GM21381 (cell line): ENCODE data around the gene CLCNKB.
"Not testable (repeated sequence)": the region's sequence is repeated elsewhere in the genome, so short reads cannot be mapped to it uniquely, and the experiment has no call there.

Source experiments
- ATAC-seq: cut with Tn5 transposase; IDR thresholded peaks from one replicate; pipeline ENCODE4 v1.9.1; 2021; ENCODE audit warnings: mild to moderate bottlenecking, moderate library complexity; ENCODE audit not compliant: unreplicated experiment

Gene CLCNKB

DNA sequence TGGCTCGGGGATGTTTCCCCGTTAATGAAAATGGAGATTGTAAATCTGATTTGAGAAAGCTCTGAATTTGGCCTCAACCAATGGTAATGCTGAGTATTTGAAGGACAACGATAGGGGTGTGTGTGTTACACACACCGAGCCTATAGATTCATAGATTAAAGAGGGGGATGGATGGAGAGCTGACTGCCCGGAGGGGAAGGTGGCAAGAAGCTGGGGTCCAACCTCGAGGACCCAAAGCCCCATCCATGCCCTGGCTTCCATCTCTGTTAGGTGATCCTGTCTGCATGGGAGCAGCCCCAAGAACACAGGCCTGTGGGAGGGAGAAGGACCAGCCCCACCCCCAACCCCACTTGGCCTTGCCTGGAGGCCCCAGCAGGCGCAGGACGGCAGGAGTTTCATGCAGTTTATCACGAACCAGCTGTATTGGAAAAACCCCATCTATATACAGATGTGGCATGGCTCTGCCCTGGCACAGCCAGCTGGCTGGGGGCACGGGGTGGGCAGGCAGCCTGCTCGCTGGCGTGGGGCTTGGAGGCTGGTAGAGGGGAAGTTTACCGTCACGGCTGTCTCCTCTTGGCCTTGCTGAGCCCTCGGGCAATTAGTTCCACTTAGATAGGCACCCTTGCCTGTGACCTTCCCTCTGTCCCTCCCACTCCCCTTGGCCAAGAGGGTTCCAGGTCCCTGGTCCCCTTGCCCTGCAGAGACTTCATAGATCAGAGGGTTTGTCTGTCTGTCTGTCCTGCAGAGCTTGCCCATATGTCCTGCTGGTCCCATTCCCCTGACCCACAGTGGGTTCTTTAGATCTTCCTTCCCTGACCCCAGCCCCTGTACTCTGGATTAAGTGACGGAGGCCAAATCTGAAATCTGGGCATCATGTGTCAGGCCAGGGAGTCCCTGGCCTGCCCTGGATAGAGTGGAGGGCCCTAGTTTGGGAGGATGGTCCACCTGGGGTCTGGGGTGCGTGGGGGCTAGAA is 28.8 kb upstream of the CLCNKB start:
- ATAC-seq: no peak

DNA sequence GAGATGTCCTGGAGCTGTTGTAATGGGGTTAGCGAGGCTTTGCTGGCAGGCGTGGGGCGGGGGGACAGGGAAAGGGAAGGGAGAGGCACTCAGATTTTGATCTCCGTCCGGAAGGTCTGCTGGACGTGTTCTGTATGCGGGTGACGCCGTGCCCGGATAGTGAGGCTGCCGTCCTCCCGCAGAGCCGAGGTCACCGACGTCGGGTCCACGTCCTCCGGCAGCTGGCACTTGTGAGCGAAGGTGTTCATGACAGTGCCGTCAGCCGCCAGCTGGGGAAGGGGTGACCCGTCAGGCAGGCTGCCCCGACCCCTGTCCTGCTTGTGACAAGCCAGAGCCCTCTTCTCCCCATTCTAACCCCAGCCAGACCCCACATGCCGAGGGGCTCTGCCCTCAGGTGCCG is 28.1 kb upstream of the CLCNKB start:
- no peak for ATAC-seq

DNA sequence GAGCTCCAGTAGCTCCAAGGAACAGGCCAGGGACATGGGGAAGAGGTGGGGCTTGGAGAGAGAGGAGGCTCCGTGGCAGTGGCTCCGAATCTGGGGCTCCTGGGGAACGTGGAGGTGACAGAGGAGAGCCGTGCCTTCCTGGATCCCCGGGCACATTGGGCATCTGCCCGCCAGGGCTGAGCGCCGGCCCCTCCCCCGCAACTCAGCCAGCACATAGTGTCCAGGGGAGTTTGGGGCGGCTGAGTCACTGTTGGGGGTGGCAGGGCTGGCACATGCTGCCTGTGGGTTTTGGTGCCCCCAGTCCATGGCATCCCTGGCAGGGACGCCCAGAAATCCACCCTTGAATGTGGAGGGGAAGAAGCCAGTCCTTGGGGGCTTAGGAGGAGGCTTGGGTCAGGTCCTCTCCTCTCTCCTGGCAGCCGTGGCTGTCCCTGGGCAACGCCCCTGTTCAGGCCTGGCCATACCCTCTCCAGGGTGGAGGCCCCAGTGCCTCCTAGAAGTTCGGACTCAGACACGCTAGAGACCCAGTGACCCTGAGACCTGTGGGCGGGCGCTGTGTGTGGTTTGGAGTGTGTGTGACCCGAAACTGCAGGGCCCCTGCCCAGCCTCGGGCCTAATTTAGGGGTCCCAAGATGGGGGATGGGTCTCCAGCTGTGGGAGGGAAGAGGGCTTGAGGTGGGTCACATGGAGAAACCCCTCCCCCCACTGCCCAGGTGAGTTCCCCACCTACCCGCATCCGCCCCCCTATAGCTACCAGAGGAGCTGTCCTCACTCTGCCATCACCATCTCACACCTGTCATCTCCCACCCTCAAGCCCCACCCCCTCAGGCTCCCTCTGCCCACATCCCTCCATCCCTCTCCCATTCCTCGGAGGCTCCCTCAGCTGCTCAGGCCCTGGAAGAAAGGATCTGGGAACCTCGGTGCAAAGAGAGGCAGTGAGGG is 27.4 kb upstream of the CLCNKB start:
- ATAC-seq: no peak

DNA sequence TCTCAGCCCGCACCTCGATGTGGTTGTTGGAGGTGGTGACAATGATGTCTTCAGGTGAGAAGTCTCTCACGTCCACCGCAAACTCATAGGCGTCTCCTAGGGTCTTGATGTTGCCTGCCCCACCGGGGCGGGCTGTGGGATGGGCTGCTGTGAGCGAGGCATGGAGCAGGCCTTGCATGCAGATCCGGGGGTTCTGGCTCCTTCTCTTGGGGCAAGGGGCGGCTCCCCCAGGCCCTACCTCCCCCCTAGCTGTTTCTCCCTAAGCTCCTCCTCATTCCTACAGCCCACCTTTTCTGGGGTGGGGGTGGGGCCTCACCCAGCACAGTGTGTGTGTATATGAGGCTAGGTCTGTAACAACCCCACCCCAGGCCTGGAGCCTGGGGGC is 26.5 kb upstream of the CLCNKB start:
- no peak for ATAC-seq

GRCh38 chr1:16017461-16018303 is 25.9 kb upstream of the CLCNKB start, which contains the start of gene HSPB7:
Gene HSPB7 (minus strand): TSS chr1:16018043. CDS start chr1:16017963, 80 bp downstream.
- no peak for ATAC-seq

DNA sequence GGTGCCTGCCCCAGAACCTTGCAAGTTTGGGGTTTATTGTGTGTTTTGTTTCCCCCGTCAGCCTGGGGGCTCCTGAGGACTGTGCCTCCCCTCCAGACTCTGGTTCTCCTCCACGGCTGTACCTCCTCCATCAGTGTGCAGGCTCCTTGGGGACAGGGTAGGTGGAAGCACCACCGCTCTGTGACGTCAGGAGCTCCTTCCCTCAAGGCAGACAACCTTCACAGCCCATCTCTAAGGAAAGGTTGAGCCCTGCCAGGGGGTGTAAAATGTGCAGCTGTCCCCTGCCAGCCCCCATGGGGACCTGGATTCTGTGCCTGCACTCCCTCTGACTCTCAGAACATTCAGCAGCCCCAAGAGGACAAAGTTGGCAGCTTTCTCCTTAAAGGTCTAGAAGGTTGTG is 25.3 kb upstream of the CLCNKB start:
- no peak for ATAC-seq

- no peak for ATAC-seq
Measured at GRCh38 chr1:16018749-16019643, 24.6 kb upstream of the CLCNKB start.

- no peak for ATAC-seq
Measured at GRCh38 chr1:16019644-16020277, 23.8 kb upstream of the CLCNKB start.

GRCh38 chr1:16020325-16020724 is 23.3 kb upstream of the CLCNKB start:
- no peak for ATAC-seq

- not testable (repeated sequence) for ATAC-seq
Measured at GRCh38 chr1:16020878-16021277, 22.7 kb upstream of the CLCNKB start.

DNA sequence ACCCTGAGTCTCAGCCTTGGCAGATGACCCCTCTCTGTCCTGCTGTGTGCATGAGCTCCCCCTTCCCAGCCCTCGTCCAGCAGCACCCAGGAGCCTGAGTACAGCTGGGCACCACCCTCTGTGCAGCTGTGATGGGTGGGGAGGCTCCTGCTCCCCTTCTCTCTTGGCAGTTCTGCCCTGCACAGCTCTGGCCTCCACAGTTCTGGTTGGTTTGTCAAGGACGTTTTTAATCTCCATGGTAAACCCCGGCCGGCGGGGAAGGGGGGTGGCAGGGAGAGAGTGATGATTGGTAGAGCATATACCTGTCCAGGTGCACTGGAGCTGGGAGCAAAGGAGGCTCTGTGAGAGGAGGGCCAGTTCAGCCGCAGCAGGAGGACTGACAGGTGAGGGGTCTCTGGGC is 21.9 kb upstream of the CLCNKB start, which contains the start of gene CLCNKA:
TSS of gene CLCNKA (plus strand) at position 356 of the 400 bp plus-strand sequence. CDS start 584 bp downstream, outside the sequence.
- no peak for ATAC-seq

DNA sequence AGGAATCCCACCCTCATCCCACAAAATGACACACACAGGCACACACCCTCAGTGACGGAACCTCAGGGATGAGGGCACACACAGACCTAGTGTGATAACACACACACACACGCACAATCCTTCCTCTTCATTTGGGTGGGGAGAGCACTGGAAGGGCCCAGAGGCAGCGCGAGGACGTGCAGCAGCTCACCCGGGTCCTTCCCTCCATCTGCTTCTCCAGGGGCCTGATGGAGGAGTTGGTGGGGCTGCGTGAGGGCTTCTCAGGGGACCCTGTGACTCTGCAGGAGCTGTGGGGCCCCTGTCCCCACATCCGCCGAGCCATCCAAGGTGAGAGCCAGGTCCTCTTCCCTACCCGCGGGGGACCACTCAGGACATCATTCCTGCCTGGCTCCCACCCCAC is 21.2 kb upstream of the CLCNKB start:
- no peak for ATAC-seq

- no peak for ATAC-seq
Measured at GRCh38 chr1:16023050-16023653, 20.4 kb upstream of the CLCNKB start.

DNA sequence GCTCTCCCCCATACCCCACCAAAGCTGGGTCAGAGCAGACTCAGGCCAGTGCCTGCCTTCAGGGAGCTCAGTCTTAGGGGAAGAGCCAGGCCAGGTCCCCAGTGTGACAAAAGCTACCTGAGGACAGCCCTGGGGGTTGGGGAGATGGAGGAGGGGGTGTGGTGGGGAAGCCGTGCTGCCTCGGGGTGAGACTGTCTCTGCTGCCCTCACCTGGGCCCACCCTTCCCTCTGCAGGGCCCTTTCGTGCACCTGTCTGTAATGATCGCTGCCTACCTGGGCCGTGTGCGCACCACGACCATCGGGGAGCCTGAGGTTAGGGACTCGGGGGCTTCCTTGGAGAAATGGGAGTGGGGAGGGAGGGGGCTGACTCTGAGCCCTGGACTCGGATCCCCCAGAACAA is 17.3 kb upstream of the CLCNKB start:
- not testable (repeated sequence) for ATAC-seq

DNA sequence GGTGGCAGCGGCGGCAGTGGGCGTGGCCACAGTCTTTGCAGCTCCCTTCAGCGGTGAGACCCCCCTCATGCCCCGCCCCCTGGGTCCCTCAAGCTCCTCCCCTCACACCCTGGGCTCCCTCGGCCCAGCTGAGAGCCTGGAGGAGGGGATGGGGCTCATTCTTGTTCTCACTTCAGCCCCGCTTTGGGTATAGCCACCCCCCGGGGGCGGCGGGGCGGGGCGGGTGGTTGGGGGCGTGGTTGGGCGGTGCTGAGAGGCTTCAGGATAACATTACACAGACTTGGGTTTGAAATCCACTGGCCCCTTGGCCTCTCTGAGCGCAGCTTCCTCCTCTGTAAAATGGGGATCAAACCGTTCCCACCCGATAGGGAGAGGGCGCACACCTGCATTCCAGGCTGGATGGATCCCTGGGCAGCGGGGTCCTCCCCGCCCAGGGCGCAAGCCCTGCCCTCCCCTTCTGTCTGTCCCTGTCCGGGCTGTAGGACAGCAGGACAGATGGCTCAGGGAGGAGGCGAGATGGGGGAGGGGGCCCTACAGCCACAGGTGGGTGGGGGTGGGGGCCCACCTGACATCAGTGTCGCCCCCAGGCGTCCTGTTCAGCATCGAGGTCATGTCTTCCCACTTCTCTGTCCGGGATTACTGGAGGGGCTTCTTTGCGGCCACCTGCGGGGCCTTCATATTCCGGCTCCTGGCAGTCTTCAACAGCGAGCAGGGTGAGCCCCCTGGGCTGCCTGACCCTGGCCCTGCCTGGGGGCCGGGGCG is 16.7 kb upstream of the CLCNKB start:
- ATAC-seq: no peak

DNA sequence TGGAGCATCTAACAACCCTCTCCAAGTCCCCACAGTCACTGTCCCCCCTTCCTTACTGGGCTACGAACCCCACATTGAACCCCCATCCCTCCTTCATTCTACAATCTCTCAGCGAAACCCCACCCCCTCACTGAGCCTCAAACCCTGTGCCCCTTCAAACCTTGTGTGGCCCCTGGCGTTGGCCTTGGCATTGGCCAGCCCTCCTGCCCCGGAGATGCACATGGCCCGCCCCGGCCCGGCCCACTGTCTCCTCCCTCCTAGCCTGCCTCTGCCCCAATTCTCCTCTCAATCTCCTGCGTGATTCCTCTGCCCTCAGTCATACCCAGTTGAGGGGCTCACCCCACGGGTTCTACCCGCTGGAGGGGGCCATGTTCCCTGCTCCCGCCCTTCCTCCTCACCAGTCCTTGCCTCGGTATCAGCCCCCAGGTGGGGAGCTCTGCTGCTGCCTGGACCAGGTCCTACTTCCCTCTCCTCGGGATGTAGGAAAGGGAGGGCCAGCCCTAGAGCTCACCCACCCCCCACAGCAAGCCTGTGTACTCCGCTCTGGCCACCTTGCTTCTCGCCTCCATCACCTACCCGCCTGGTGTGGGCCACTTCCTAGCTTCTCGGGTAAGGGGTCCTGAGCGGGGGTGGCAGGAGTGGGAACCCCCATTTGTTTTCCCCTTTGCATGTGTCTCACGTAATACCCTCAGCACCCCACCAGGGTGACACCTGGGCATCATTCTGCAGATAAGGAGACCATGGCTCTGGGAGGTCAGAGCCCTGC is 15.2 kb upstream of the CLCNKB start:
- no peak for ATAC-seq

DNA sequence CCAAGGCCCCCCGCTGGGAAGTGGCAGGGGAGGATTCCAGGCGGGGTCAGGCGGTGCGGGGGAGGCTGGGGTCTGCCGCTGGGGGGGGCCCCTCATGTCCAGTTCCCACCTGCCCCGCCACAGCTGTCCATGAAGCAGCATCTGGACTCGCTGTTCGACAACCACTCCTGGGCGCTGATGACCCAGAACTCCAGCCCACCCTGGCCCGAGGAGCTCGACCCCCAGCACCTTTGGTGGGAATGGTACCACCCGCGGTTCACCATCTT is 14.6 kb upstream of the CLCNKB start:
- ATAC-seq: not testable (repeated sequence)
